ENCODE measurements around the gene MCM3AP.

GRCh38 chr21:46285206-46285661 is at the start of gene MCM3AP:
- no peak for TF ChIP-seq EZH2 (IDR thresholded peaks at IDR 0.05)
- no peak for TF ChIP-seq POLR2AphosphoS5 (IDR thresholded peaks at IDR 0.05; ENCODE audit: borderline replicate concordance, low read depth, low read length)

Measured in SK-N-MC (cell line).